ENCODE data around the gene ANTXRL.

- no peak for TF ChIP-seq EZH2phosphoT487 (IDR thresholded peaks at IDR 0.05; ENCODE audit: borderline replicate concordance, low read depth)
- no peak for TF ChIP-seq JUND (IDR thresholded peaks at IDR 0.05)
- TF ChIP-seq CTCF (IDR thresholded peaks at IDR 0.05): no peak
- TF ChIP-seq GABPA (IDR thresholded peaks at IDR 0.05; ENCODE audit: low read depth): no peak
- no peak for TF ChIP-seq SIN3A (IDR thresholded peaks at IDR 0.05; ENCODE audit: borderline replicate concordance, low read depth, low read length)
- TF ChIP-seq, protein P1, sequence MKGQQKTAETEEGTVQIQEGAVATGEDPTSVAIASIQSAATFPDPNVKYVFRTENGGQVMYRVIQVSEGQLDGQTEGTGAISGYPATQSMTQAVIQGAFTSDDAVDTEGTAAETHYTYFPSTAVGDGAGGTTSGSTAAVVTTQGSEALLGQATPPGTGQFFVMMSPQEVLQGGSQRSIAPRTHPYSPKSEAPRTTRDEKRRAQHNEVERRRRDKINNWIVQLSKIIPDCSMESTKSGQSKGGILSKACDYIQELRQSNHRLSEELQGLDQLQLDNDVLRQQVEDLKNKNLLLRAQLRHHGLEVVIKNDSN (IDR thresholded peaks at IDR 0.05; ENCODE audit: borderline replicate concordance, low read depth): no peak
- TF ChIP-seq, protein P2, sequence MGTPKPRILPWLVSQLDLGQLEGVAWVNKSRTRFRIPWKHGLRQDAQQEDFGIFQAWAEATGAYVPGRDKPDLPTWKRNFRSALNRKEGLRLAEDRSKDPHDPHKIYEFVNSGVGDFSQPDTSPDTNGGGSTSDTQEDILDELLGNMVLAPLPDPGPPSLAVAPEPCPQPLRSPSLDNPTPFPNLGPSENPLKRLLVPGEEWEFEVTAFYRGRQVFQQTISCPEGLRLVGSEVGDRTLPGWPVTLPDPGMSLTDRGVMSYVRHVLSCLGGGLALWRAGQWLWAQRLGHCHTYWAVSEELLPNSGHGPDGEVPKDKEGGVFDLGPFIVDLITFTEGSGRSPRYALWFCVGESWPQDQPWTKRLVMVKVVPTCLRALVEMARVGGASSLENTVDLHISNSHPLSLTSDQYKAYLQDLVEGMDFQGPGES (IDR thresholded peaks at IDR 0.05; ENCODE audit: low read depth, low read length): no peak
- TF ChIP-seq ELF1 (IDR thresholded peaks at IDR 0.05): no peak
- no peak for TF ChIP-seq NRF1 (IDR thresholded peaks at IDR 0.05; ENCODE audit: low read depth, low read length)
- no peak for TF ChIP-seq USF2 (IDR thresholded peaks at IDR 0.05; ENCODE audit: borderline replicate concordance, low read depth, low read length)
- TF ChIP-seq NFIC (IDR thresholded peaks at IDR 0.05; ENCODE audit: borderline replicate concordance): no peak
Observed at GRCh38 chr10:46254467-46254866, 32.3 kb upstream of the ANTXRL start.
